Fibroblast of lung (primary cell): ENCODE measurements around the gene AURKB. TPM values are rescaled to one million over a fixed set of nuclear protein-coding genes. Genes with fewer than 3 reads are reported as not detected.
A peak's percentile ranks its signal among the peaks of the same experiment; 100 is the strongest.

Source experiments
- DNase-seq, 2 donors: peaks; one replicate each; pipeline versions ENCODE4 v3.0.0 to v3.0.0-alpha.2; 2010; ENCODE audit warnings: low read depth in 2 of 2
- H2AFZ ChIP-seq: 2 replicates; pipeline ENCODE4 v1.5.1; 2012; ENCODE audit warnings: low read length, control low read depth, inconsistent platforms
- H3K27ac ChIP-seq: 2 replicates; pipeline ENCODE4 v1.5.1; 2011; ENCODE audit warnings: low read length, control low read depth; ENCODE audit not compliant: insufficient read depth
- H3K27me3 ChIP-seq: 2 replicates; pipeline ENCODE4 v1.5.1; 2011; ENCODE audit warnings: mild to moderate bottlenecking, low read length; ENCODE audit not compliant: control insufficient read depth, insufficient read depth
- H3K36me3 ChIP-seq: 2 replicates; pipeline ENCODE4 v1.5.1; 2011; ENCODE audit warnings: low read length; ENCODE audit not compliant: control insufficient read depth, insufficient read depth
- H3K4me1 ChIP-seq: 2 replicates; pipeline ENCODE4 v1.5.1; 2011; ENCODE audit warnings: low read length; ENCODE audit not compliant: control insufficient read depth, insufficient read depth; ENCODE audit errors: extremely low read depth
- H3K4me2 ChIP-seq: 2 replicates; pipeline ENCODE4 v1.5.1; 2011; ENCODE audit warnings: low read length, control low read depth; ENCODE audit not compliant: insufficient read depth; ENCODE audit errors: extremely low read depth
- H3K4me3 ChIP-seq, 4 experiments: fragments of 200-600 bp in 1 of 4; sonication (generic) in 1 of 4; replicated peaks in 1 of 4; 2 replicates each; pipeline ENCODE4 v1.5.1; 2011 to 2016; ENCODE audit warnings: low read length in 4 of 4, low read depth in 3 of 4, mild to moderate bottlenecking in 3 of 4, control low read depth in 2 of 4, inconsistent platforms in 1 of 4, mixed read lengths in 1 of 4; ENCODE audit not compliant: insufficient read depth in 1 of 4; ENCODE audit errors: control extremely low read depth in 1 of 4
- H3K79me2 ChIP-seq: 2 replicates; pipeline ENCODE4 v1.5.1; 2012; ENCODE audit warnings: mild to moderate bottlenecking, low read length, inconsistent platforms; ENCODE audit not compliant: control insufficient read depth, insufficient read depth
- H3K9ac ChIP-seq: 2 replicates; pipeline ENCODE4 v1.5.1; 2011; ENCODE audit warnings: mild to moderate bottlenecking, low read length, control low read depth; ENCODE audit not compliant: insufficient read depth
- H3K9me3 ChIP-seq: 2 replicates; pipeline ENCODE4 v1.5.1; 2012; ENCODE audit warnings: low read depth, low read length; ENCODE audit not compliant: control insufficient read depth, insufficient read depth
- H4K20me1 ChIP-seq: 2 replicates; pipeline ENCODE4 v1.5.1; 2011; ENCODE audit warnings: low read length; ENCODE audit not compliant: control insufficient read depth, insufficient read depth; ENCODE audit errors: extremely low read depth
- EZH2 ChIP-seq: IDR thresholded peaks from 2 replicates; pipeline ENCODE4 v1.5.1; 2012; ENCODE audit warnings: low read length, control low read depth, mild to moderate bottlenecking; ENCODE audit errors: missing control alignments
- polyA plus RNA-seq, 2 donors: library from polyadenylated mRNA; depleted of rRNA in 1 of 2; stranded (reverse) in 1 of 2; unstranded in 1 of 2; fragments of >200 nt; gene quantifications; 2 replicates each; pipeline ENCODE4 v1.2.1, GENCODE V29; 2011 to 2012; ENCODE audit warnings: missing spikeins in 1 of 2
- total RNA-seq: library from RNA; depleted of rRNA; stranded (reverse); fragments of >200 nt; gene quantifications from 2 replicates; pipeline ENCODE4 v1.2.1, GENCODE V29; 2014
- TF ChIP-seq, protein P1 (sequence below), 2 donors: IDR thresholded peaks in 1 of 2; conservative IDR thresholded peaks in 1 of 2; 1 replicate in 1 of 2; 2 replicates in 1 of 2; pipeline ENCODE4 v1.5.1; 2011 to 2012; ENCODE audit warnings: low read length in 2 of 2, control low read depth in 1 of 2, inconsistent platforms in 1 of 2, low read depth in 1 of 2, mild to moderate bottlenecking in 1 of 2

The AURKB gene
- total and polyA plus RNA-seq, 2 donors (not counting 1 experiment from before 2014, with no cell fraction given) = 7.5 to 8.4 TPM

DNA sequence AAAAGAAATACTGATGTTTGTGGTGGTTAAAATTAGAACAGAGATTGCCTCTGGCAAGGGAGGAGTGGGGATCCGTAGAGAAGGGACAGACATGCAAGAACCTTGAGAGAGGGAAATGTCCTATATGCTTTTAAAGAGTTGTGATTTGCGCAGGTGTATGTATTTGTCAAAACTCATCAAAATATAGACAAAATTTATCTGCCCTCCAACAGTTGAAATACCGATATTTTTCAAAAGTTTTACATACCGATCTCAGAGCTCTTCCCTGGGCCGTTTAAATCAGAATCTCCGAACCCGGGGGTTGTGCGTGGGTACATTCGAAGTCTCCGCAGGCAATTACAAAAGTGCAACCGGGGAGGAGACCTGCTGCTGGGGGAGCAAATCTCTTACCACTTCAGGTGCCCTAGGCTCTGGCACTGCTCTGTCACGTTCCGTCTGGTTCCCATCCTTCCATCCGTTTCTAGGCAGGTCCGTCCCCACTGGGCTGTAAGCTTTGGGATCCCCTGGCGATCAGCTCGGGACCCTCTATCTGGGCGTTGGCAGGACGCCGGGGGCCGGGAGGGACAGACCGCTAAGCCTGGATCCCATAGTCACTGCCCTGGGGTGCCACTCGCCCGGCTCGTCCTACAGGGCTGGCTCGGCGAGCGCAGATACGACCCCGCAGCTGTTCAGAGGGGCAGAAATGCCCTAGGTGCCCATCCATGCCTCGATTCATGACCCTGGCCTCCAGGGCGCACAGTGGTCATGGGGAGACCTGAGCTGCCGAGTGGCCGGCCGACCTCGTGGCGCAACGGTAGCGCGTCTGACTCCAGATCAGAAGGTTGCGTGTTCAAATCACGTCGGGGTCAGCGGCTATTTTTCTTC, 24.6 kb downstream of the AURKB start:
- no peaks in the 10 kb centered on the region for H3K27me3 ChIP-seq
- peak overlapping the region; percentile 97 for H3K4me2 ChIP-seq
- peak overlapping the region; percentile 95 for H2AFZ ChIP-seq
- H3K4me1 ChIP-seq = peaks cover 13% of the 10 kb centered on the region
- peak overlapping the region; percentile 88 to 97 (median 96) for H3K4me3 ChIP-seq
- no peaks in the 10 kb centered on the region for H3K36me3 ChIP-seq
- no peak for TF ChIP-seq EZH2
- TF ChIP-seq, protein P1, sequence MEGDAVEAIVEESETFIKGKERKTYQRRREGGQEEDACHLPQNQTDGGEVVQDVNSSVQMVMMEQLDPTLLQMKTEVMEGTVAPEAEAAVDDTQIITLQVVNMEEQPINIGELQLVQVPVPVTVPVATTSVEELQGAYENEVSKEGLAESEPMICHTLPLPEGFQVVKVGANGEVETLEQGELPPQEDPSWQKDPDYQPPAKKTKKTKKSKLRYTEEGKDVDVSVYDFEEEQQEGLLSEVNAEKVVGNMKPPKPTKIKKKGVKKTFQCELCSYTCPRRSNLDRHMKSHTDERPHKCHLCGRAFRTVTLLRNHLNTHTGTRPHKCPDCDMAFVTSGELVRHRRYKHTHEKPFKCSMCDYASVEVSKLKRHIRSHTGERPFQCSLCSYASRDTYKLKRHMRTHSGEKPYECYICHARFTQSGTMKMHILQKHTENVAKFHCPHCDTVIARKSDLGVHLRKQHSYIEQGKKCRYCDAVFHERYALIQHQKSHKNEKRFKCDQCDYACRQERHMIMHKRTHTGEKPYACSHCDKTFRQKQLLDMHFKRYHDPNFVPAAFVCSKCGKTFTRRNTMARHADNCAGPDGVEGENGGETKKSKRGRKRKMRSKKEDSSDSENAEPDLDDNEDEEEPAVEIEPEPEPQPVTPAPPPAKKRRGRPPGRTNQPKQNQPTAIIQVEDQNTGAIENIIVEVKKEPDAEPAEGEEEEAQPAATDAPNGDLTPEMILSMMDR (conservative IDR thresholded peaks at IDR 0.05 in 1 of 2, IDR thresholded peaks at IDR 0.05 in 1 of 2; ENCODE audit: low read depth in 1 of 2, low read length in 2 of 2) = no peak
- H3K9ac ChIP-seq = peak overlapping the region; percentile 65
- H3K27ac ChIP-seq = peak overlapping the region; percentile 81
- H3K79me2 ChIP-seq = peaks cover 15% of the 10 kb centered on the region
- peak; percentile 46 to 70 for DNase-seq
- H3K9me3 ChIP-seq = no peaks in the 10 kb centered on the region
- peaks cover 2% of the 10 kb centered on the region for H4K20me1 ChIP-seq

DNA sequence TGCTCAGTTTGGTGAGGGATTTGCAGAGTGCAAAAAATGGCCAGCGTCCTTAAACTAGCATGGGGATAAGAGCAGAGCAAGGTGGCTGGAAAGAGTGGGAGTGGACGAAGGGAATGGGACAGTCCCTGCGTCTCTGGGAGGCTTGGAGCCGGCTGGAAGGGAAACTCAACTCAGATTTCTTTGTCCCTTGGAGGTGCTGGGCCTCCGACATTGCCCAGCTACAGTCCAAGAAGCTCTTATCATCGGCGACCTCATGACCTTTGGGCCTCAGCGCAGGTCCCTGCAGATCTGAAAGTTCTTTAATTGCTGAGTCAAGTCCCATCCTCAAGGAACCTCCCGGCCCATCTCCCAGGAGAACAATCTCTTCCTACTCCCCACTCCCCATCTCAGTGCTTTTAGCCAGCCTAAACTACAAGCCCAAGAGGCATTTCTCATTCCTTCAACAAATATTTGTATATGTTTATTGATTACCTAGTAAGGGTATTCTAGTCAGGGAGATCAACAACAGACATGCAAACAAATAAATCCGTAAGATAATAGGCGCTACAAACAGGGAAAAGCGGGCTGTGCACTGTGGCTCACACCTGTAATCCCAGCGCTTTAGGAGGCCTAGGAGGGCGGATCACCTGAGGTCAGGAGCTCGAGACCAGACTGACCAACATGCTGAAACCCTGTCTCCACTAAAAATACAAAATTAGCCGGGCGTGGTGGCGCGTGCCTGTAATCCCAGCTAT, 33.2 kb downstream of the AURKB start:
- H2AFZ ChIP-seq = peak overlapping the region; percentile 86
- no peaks in the 10 kb centered on the region for H3K27me3 ChIP-seq
- H3K27ac ChIP-seq = peak overlapping the region; percentile 71
- H3K4me1 ChIP-seq = peaks cover 11% of the 10 kb centered on the region
- no peaks in the 10 kb centered on the region for H3K9me3 ChIP-seq
- H3K9ac ChIP-seq = peak overlapping the region; percentile 76
- DNase-seq = no peak
- no peak for TF ChIP-seq EZH2
- TF ChIP-seq, protein P1 (conservative IDR thresholded peaks at IDR 0.05 in 1 of 2, IDR thresholded peaks at IDR 0.05 in 1 of 2; ENCODE audit: low read depth in 1 of 2, low read length in 2 of 2) = no peak
- H3K36me3 ChIP-seq = no peaks in the 10 kb centered on the region
- peaks cover 5% of the 10 kb centered on the region for H3K79me2 ChIP-seq
- no peaks in the 10 kb centered on the region for H4K20me1 ChIP-seq
- H3K4me2 ChIP-seq = peak overlapping the region; percentile 98
- peak overlapping the region; percentile 59 to 69 (median 61) for H3K4me3 ChIP-seq
